GM23338 (cell line): ENCODE measurements around the gene TM7SF2. TPM values are rescaled to one million over a fixed set of nuclear protein-coding genes. Genes with fewer than 3 reads are reported as not detected.

ENCODE experiments used
- ATAC-seq: fragments of 200-7000 bp; cut with Tn5 transposase; 3 replicates; pipeline ENCODE4 v1.9.1; 2020
- DNase-seq: peaks from one replicate; pipeline ENCODE4 v3.0.0-alpha.2; 2015; ENCODE audit warnings: low spot score
- H2AFZ ChIP-seq: fragments of 200-600 bp; sonication (generic); 2 replicates; pipeline ENCODE4 v1.8.0; 2016; ENCODE audit warnings: antibody characterized with exemption, mild to moderate bottlenecking, moderate library complexity
- H3F3A ChIP-seq: fragments of 200-600 bp; sonication (generic); replicated peaks from 2 replicates; pipeline ENCODE4 v1.8.0; 2017; ENCODE audit warnings: antibody characterized with exemption, mixed run types, low read depth
- H3K27ac ChIP-seq: fragments of 200-600 bp; sonication (generic); 2 replicates; pipeline ENCODE4 v1.6.1; 2016; ENCODE audit warnings: low read depth
- H3K27me3 ChIP-seq: fragments of 200-600 bp; sonication (generic); 2 replicates; pipeline ENCODE4 v1.8.0; 2016; ENCODE audit warnings: mild to moderate bottlenecking, mixed run types, moderate library complexity; ENCODE audit not compliant: insufficient read depth
- H3K36me3 ChIP-seq: fragments of 200-600 bp; sonication (generic); 2 replicates; pipeline ENCODE4 v1.8.0; 2016; ENCODE audit warnings: mild to moderate bottlenecking; ENCODE audit not compliant: insufficient read depth
- H3K4me1 ChIP-seq: fragments of 200-600 bp; sonication (generic); 2 replicates; pipeline ENCODE4 v1.8.0; 2016; ENCODE audit warnings: mild to moderate bottlenecking, moderate library complexity; ENCODE audit not compliant: insufficient read depth
- H3K4me2 ChIP-seq: fragments of 200-600 bp; sonication (generic); 2 replicates; pipeline ENCODE4 v1.7.1; 2017; ENCODE audit warnings: mixed run types
- H3K4me3 ChIP-seq: fragments of 200-600 bp; sonication (generic); 2 replicates; pipeline ENCODE4 v1.6.1; 2016; ENCODE audit warnings: mixed run types
- H3K79me2 ChIP-seq: fragments of 200-600 bp; sonication (generic); replicated peaks from 2 replicates; pipeline ENCODE4 v1.8.0; 2017; ENCODE audit warnings: mild to moderate bottlenecking; ENCODE audit not compliant: insufficient read depth
- H3K9me2 ChIP-seq: fragments of 200-600 bp; sonication (generic); 2 replicates; pipeline ENCODE4 v1.8.0; 2017; ENCODE audit not compliant: insufficient read depth
- H4K20me1 ChIP-seq: fragments of 200-600 bp; sonication (generic); replicated peaks from 2 replicates; pipeline ENCODE4 v1.8.0; 2017; ENCODE audit warnings: mild to moderate bottlenecking; ENCODE audit not compliant: insufficient read depth
- H3K27ac Mint-ChIP-seq: 2 replicates; pipeline ENCODE4 v1.8.0; 2020; ENCODE audit warnings: inconsistent platforms, mild to moderate bottlenecking, moderate library complexity, mixed read lengths
- H3K27me3 Mint-ChIP-seq: 3 replicates; pipeline ENCODE4 v1.8.0; 2022; ENCODE audit warnings: low read depth, mild to moderate bottlenecking, moderate library complexity, mixed read lengths, inconsistent platforms; ENCODE audit not compliant: insufficient read depth, poor library complexity
- H3K36me3 Mint-ChIP-seq: 3 replicates; pipeline ENCODE4 v1.8.0; 2021; ENCODE audit warnings: low read depth, mild to moderate bottlenecking, inconsistent platforms, moderate library complexity, mixed read lengths
- H3K4me1 Mint-ChIP-seq: 3 replicates; pipeline ENCODE4 v1.8.0; 2020; ENCODE audit warnings: mild to moderate bottlenecking, inconsistent platforms, mixed read lengths
- H3K4me3 Mint-ChIP-seq: 3 replicates; pipeline ENCODE4 v1.8.0; 2021; ENCODE audit warnings: moderate library complexity, mild to moderate bottlenecking, inconsistent platforms, mixed read lengths
- H3K9me3 Mint-ChIP-seq: 3 replicates; pipeline ENCODE4 v1.8.0; 2020; ENCODE audit warnings: moderate library complexity, mild to moderate bottlenecking, inconsistent platforms, mixed read lengths
- POLR2AphosphoS5 ChIP-seq: IDR thresholded peaks from 2 replicates; pipeline ENCODE4 v1.6.1; 2016; ENCODE audit warnings: antibody characterized with exemption, low read depth
- polyA plus RNA-seq: library from polyadenylated mRNA; unstranded; fragments of >200 nt; fragmentation: Nextera tagmentation; extraction: Ambion mirVana; gene quantifications from 2 replicates; pipeline ENCODE4 v1.2.1, GENCODE V29; 2016
- total RNA-seq: library from RNA; depleted of rRNA; stranded (reverse); fragments of >200 nt; shearing (Covaris generic); gene quantifications from 2 replicates; pipeline ENCODE4 v1.2.3, GENCODE V29; 2014
- TF ChIP-seq, protein P1 (sequence below), 2 experiments: fragments of 200-600 bp in 1 of 2; sonication (generic) in 1 of 2; conservative IDR thresholded peaks; 2 replicates each; pipeline versions ENCODE4 v1.5.1 to v1.6.1; 2016 to 2017; ENCODE audit warnings: antibody characterized with exemption in 2 of 2, low read depth in 2 of 2, mild to moderate bottlenecking in 2 of 2, moderate library complexity in 1 of 2
- TF ChIP-seq, protein P2 (sequence below): fragments of 250-450 bp; sonication (Bioruptor Pico); IDR thresholded peaks from 2 replicates; pipeline ENCODE4 v1.5.0; 2020; ENCODE audit warnings: mild to moderate bottlenecking, moderate library complexity
- TF ChIP-seq, protein P3 (sequence below): IDR thresholded peaks from 2 replicates; pipeline ENCODE4 v1.6.1; 2016; ENCODE audit warnings: antibody characterized with exemption

Gene TM7SF2
- total and polyA plus RNA-seq, 2 experiments from 2014 or later, result 43.5 to 82.3 TPM

DNA sequence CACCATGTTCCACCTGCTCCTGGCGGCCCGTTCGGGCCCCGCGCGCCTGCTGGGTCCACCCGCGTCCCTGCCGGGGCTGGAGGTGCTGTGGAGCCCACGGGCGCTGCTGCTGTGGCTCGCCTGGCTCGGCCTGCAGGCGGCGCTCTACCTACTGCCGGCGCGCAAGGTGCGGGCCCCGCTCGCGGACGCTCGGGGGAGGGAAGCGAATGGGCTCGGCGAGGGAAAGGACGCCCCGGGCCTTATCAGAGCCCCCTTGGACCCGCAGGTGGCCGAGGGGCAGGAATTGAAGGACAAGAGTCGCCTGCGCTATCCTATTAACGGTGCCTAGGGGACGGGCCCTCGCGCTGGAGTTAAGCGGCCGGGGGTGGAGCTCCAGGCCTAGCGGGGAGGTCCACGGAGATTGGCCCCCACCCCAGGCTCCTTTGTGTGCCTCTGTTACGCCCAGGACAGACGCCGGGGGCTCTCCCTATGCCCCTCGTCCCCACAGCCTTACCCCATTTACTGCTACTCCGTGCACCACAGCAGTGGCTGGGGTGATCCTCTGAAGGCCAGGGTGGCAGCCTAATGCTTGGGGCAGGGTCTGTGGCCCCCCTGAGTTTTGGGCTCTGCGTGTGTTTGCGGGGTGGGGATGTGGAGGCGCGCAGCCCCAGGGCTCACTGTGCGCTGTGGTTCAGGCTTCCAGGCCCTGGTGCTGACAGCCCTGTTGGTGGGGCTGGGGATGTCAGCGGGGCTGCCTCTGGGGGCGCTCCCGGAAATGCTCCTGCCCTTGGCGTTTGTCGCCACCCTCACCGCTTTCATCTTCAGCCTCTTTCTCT lies 1.1 kb downstream of the TM7SF2 start:
- TF ChIP-seq POLR2AphosphoS5, result peak; percentile 10; the same call in 1 of the 2 replicates
- TF ChIP-seq, protein P1, sequence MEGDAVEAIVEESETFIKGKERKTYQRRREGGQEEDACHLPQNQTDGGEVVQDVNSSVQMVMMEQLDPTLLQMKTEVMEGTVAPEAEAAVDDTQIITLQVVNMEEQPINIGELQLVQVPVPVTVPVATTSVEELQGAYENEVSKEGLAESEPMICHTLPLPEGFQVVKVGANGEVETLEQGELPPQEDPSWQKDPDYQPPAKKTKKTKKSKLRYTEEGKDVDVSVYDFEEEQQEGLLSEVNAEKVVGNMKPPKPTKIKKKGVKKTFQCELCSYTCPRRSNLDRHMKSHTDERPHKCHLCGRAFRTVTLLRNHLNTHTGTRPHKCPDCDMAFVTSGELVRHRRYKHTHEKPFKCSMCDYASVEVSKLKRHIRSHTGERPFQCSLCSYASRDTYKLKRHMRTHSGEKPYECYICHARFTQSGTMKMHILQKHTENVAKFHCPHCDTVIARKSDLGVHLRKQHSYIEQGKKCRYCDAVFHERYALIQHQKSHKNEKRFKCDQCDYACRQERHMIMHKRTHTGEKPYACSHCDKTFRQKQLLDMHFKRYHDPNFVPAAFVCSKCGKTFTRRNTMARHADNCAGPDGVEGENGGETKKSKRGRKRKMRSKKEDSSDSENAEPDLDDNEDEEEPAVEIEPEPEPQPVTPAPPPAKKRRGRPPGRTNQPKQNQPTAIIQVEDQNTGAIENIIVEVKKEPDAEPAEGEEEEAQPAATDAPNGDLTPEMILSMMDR (conservative IDR thresholded peaks at IDR 0.05; ENCODE audit: low read depth in 2 of 2), result peak; percentile 66 to 81
- TF ChIP-seq, protein P2, sequence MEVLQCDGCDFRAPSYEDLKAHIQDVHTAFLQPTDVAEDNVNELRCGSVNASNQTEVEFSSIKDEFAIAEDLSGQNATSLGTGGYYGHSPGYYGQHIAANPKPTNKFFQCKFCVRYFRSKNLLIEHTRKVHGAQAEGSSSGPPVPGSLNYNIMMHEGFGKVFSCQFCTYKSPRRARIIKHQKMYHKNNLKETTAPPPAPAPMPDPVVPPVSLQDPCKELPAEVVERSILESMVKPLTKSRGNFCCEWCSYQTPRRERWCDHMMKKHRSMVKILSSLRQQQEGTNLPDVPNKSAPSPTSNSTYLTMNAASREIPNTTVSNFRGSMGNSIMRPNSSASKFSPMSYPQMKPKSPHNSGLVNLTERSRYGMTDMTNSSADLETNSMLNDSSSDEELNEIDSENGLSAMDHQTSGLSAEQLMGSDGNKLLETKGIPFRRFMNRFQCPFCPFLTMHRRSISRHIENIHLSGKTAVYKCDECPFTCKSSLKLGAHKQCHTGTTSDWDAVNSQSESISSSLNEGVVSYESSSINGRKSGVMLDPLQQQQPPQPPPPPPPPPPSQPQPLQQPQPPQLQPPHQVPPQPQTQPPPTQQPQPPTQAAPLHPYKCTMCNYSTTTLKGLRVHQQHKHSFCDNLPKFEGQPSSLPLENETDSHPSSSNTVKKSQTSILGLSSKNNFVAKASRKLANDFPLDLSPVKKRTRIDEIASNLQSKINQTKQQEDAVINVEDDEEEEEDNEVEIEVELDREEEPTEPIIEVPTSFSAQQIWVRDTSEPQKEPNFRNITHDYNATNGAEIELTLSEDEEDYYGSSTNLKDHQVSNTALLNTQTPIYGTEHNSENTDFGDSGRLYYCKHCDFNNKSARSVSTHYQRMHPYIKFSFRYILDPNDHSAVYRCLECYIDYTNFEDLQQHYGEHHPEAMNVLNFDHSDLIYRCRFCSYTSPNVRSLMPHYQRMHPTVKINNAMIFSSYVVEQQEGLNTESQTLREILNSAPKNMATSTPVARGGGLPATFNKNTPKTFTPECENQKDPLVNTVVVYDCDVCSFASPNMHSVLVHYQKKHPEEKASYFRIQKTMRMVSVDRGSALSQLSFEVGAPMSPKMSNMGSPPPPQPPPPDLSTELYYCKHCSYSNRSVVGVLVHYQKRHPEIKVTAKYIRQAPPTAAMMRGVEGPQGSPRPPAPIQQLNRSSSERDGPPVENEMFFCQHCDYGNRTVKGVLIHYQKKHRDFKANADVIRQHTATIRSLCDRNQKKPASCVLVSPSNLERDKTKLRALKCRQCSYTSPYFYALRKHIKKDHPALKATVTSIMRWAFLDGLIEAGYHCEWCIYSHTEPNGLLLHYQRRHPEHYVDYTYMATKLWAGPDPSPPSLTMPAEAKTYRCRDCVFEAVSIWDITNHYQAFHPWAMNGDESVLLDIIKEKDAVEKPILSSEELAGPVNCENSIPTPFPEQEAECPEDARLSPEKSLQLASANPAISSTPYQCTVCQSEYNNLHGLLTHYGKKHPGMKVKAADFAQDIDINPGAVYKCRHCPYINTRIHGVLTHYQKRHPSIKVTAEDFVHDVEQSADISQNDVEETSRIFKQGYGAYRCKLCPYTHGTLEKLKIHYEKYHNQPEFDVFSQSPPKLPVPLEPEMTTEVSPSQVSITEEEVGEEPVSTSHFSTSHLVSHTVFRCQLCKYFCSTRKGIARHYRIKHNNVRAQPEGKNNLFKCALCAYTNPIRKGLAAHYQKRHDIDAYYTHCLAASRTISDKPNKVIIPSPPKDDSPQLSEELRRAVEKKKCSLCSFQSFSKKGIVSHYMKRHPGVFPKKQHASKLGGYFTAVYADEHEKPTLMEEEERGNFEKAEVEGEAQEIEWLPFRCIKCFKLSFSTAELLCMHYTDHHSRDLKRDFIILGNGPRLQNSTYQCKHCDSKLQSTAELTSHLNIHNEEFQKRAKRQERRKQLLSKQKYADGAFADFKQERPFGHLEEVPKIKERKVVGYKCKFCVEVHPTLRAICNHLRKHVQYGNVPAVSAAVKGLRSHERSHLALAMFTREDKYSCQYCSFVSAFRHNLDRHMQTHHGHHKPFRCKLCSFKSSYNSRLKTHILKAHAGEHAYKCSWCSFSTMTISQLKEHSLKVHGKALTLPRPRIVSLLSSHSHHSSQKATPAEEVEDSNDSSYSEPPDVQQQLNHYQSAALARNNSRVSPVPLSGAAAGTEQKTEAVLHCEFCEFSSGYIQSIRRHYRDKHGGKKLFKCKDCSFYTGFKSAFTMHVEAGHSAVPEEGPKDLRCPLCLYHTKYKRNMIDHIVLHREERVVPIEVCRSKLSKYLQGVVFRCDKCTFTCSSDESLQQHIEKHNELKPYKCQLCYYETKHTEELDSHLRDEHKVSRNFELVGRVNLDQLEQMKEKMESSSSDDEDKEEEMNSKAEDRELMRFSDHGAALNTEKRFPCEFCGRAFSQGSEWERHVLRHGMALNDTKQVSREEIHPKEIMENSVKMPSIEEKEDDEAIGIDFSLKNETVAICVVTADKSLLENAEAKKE (CRISPR knock-in tag), result no peak
- TF ChIP-seq, protein P3, sequence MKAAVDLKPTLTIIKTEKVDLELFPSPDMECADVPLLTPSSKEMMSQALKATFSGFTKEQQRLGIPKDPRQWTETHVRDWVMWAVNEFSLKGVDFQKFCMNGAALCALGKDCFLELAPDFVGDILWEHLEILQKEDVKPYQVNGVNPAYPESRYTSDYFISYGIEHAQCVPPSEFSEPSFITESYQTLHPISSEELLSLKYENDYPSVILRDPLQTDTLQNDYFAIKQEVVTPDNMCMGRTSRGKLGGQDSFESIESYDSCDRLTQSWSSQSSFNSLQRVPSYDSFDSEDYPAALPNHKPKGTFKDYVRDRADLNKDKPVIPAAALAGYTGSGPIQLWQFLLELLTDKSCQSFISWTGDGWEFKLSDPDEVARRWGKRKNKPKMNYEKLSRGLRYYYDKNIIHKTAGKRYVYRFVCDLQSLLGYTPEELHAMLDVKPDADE, result no peak
- H3K27ac Mint-ChIP-seq, result peak overlapping the region; percentile 44; the same call in 1 of the 2 replicates
- H4K20me1 ChIP-seq, result peaks cover 5% of the 10 kb centered on the region; the same call in 1 of the 2 replicates
- peaks cover 13% of the 10 kb centered on the region for H3F3A ChIP-seq
- peaks cover 8% of the 10 kb centered on the region; the same call in 1 of the 2 replicates for H3K79me2 ChIP-seq
- no peaks in the 10 kb centered on the region for H3K9me2 ChIP-seq
- peak overlapping the region; percentile 99 for H3K4me3 ChIP-seq
- ATAC-seq (peak; percentile 31), DNase-seq (peak; percentile 78)
- H3K4me2 ChIP-seq, result peak overlapping the region; percentile 99
- H3K36me3 ChIP-seq, result no peaks in the 10 kb centered on the region
- H3K36me3 Mint-ChIP-seq, result peaks cover 24% of the 10 kb centered on the region; the same call in 2 of the 3 replicates
- H3K27me3 ChIP-seq, result no peaks in the 10 kb centered on the region
- peaks cover 13% of the 10 kb centered on the region for H3K4me1 ChIP-seq
- H3K4me1 Mint-ChIP-seq, result peaks cover 25% of the 10 kb centered on the region
- H3K27ac ChIP-seq, result no peak overlapping the region
- H2AFZ ChIP-seq, result 0 out of 2 replicates have a peak overlapping the region, but pooled peaks have one; percentile 69
- H3K27me3 Mint-ChIP-seq, result peaks cover 43% of the 10 kb centered on the region
- peaks cover 2% of the 10 kb centered on the region; the same call in 2 of the 3 replicates for H3K9me3 Mint-ChIP-seq
- H3K4me3 Mint-ChIP-seq, result peak overlapping the region; percentile 96
